Muscle layer of colon (tissue), 2 donors: ENCODE data around the gene HRAS.

Experiments used
- H3K27ac ChIP-seq: one replicate; pipeline ENCODE4 v1.7.0; 2013; ENCODE audit warnings: low read depth, mild to moderate bottlenecking, low read length, moderate library complexity
- H3K27me3 ChIP-seq, 2 donors: one replicate each; pipeline ENCODE4 v1.7.0; 2013; ENCODE audit warnings: low read length in 2 of 2, mild to moderate bottlenecking in 2 of 2; ENCODE audit not compliant: insufficient read depth in 2 of 2, control insufficient read depth in 1 of 2
- H3K36me3 ChIP-seq: one replicate; pipeline ENCODE4 v1.7.0; 2013; ENCODE audit warnings: mild to moderate bottlenecking, low read length; ENCODE audit not compliant: insufficient read depth
- H3K4me1 ChIP-seq: one replicate; pipeline ENCODE4 v1.7.0; 2013; ENCODE audit warnings: mild to moderate bottlenecking, low read length; ENCODE audit not compliant: insufficient read depth
- H3K4me3 ChIP-seq, 2 donors: one replicate each; pipeline ENCODE4 v1.7.0; 2013; ENCODE audit warnings: low read length in 2 of 2, low read depth in 1 of 2, mild to moderate bottlenecking in 1 of 2, moderate library complexity in 1 of 2
- H3K9ac ChIP-seq: one replicate; pipeline ENCODE4 v1.7.0; 2013; ENCODE audit warnings: low read length
- H3K9me3 ChIP-seq: one replicate; pipeline ENCODE4 v1.7.0; 2013; ENCODE audit warnings: mild to moderate bottlenecking, low read length
- donor health status: abdominal sarcoma.
- donor health status: Adenocarcinoma of cecum.

The HRAS gene

DNA sequence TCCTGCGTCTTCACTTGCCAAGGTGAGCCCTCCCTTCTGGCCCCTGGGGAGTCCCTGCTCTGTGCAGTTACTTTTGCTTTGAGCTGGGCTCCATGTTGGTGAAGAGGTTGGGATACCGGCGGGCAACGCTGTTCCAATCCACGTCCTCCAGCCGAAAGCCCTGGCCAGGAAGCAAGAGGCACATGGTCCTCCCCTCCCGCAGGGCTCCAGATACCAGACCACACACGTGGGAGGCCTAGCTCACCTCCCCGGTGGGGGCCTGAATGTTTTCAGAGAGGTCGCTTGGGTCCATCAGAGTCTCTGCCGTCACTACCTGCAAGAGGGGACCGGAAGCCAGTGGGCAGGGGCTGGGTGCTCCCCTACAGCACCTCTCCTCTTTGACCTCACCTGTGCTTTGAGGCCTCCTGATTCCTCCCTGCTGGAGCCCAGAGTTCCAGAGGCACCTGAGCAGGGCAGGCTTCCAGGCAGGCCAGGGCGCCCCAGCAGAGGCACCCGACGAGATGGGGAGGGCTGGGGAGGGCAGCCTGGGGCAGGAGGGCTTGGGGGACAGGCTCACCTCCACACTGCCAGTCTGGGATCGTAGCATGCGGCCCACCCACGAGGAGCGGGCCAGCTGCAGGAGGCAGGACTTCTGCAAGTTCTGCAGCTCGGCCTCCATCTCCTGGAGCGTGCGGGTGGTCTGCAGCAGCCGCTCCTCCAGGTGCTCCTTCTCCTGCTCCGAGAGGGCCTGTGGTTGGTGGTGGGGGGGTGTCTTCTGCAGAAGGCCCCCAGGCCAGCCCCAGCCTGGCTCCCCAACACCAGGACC lies 22.2 kb upstream of the HRAS start:
- Histone ChIP-seq H3K27me3 (peaks cover 23 to 65% of the 10 kb centered on the region in 2 donors), H3K36me3 (no peaks in the 10 kb centered on the region), H3K9me3 (no peaks in the 10 kb centered on the region), H3K27ac (no peak overlapping the region), H3K4me3 (no peak overlapping the region), H3K4me1 (peaks cover 4% of the 10 kb centered on the region), H3K9ac (no peak overlapping the region)

- Histone ChIP-seq H3K9me3 (no peaks in the 10 kb centered on the region), H3K36me3 (no peaks in the 10 kb centered on the region), H3K27ac (no peak overlapping the region), H3K9ac (no peak overlapping the region), H3K4me1 (peaks cover 4% of the 10 kb centered on the region), H3K4me3 (no peak overlapping the region), H3K27me3 (peaks cover 27 to 73% of the 10 kb centered on the region in 2 donors)
Measured at GRCh38 chr11:556662-557256, 21.4 kb upstream of the HRAS start.

- Histone ChIP-seq H3K4me1 (peaks cover 4% of the 10 kb centered on the region), H3K4me3 (no peak overlapping the region), H3K36me3 (no peaks in the 10 kb centered on the region), H3K9me3 (no peaks in the 10 kb centered on the region), H3K27ac (no peak overlapping the region), H3K9ac (no peak overlapping the region), H3K27me3 (peaks cover 27 to 74% of the 10 kb centered on the region in 2 donors)
Measured at GRCh38 chr11:555780-556661, 20.6 kb upstream of the HRAS start.

- Histone ChIP-seq H3K9ac (no peak overlapping the region), H3K36me3 (no peaks in the 10 kb centered on the region), H3K9me3 (no peaks in the 10 kb centered on the region), H3K27me3 (peaks cover 27 to 79% of the 10 kb centered on the region in 2 donors), H3K4me3 (no peak overlapping the region), H3K27ac (no peak overlapping the region), H3K4me1 (peaks cover 4% of the 10 kb centered on the region)
Measured at GRCh38 chr11:555227-555779, 19.9 kb upstream of the HRAS start.

DNA sequence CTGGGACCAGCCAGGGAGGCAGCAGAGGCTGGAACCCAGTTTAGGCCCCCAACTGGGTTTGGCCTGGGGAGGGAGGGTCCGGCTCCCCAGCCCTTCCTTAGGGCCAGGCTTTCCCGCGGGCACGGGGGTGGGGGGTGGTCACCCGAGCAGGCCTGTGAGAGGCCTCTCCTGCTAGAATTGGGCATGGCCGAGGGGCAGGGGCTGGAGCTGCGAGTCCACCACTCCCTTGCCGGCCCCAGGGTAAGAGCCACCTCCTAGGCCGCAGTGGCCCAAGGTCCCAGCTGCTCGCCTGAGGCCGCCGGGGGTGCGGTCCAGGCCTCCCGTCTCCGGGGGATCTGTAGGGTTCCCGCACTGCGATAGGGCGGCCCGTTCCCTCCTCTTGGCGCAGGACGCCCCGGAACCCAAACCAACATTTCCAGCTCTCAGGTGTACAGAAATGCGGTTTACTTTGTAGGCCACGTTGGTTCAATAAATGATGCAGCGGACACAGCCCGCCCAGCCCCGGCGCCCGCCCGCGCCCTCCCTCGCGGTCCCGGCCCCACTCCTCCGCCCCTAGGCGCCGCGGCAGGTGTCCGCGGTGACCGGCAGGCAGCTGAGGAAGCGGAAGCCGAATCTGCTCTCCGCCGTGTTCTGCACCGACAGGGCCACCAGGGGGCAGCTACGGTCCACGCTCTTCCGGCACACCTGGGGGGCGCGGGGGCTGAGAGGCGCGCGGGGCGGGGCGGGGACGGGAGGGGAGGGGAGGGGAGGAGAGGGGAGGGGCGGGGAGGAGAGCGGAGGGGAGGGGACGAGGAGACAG lies 19.3 kb upstream of the HRAS start:
- Histone ChIP-seq H3K4me3 (no peak overlapping the region), H3K27ac (no peak overlapping the region), H3K9me3 (no peaks in the 10 kb centered on the region), H3K9ac (no peak overlapping the region), H3K4me1 (no peaks in the 10 kb centered on the region), H3K36me3 (no peaks in the 10 kb centered on the region), H3K27me3 (peaks cover 27 to 79% of the 10 kb centered on the region in 2 donors)

- H3K4me3 ChIP-seq, result no peak overlapping the region
- H3K27ac ChIP-seq, result no peak overlapping the region
- no peaks in the 10 kb centered on the region for H3K4me1 ChIP-seq
- H3K9ac ChIP-seq, result no peak overlapping the region
- no peaks in the 10 kb centered on the region for H3K36me3 ChIP-seq
- H3K27me3 ChIP-seq, result peaks cover 27 to 73% of the 10 kb centered on the region in 2 donors
- no peaks in the 10 kb centered on the region for H3K9me3 ChIP-seq
Measured at GRCh38 chr11:553988-554340, 18.6 kb upstream of the HRAS start.

DNA sequence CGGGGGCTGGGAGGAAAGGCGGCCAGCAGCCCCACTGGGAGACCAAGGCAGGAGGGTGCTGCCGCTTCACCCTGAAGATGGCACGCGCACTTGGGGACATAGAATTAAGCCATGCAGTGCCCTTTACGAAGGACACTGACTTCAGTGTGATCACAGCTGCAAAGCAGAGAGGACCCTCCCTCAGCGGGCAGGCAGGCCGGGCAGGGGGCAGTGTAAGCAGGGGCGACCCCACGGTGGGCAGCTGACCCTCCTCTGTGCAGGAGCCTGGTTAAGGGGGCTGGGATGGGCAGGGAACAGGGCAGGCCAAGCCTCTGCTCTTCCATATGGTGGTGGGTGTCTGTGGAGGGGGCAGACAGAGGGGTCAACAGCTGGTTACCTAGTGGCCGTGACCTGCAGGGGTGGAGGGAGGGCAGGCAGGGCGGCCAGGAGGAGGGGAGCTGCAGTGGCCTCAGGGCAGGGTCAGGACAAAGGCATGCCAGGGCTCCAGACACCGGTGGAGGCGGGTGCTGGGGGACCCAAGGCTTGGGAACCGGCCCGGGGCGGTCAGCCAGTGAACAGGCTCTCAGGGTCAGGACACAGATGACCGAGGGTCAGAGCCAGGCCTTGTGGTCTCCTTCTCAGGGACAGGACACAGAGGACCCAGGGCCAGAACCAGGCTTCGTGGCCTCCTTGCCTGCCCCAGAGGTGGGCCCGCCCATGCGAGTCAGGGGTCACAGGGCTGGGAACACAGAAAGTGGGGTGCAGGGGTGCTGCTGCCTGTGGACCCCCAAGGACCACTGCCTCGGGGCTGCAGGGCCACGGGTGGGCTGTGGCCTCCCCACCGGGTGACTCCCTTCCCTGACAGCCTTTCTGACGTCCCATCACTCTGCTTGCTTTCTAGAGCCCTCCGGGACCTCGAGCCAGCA lies 18.0 kb upstream of the HRAS start:
- Histone ChIP-seq H3K4me1 (no peaks in the 10 kb centered on the region), H3K27me3 (peaks cover 27 to 71% of the 10 kb centered on the region in 2 donors), H3K36me3 (no peaks in the 10 kb centered on the region), H3K27ac (no peak overlapping the region), H3K4me3 (no peak overlapping the region), H3K9me3 (no peaks in the 10 kb centered on the region), H3K9ac (no peak overlapping the region)

DNA sequence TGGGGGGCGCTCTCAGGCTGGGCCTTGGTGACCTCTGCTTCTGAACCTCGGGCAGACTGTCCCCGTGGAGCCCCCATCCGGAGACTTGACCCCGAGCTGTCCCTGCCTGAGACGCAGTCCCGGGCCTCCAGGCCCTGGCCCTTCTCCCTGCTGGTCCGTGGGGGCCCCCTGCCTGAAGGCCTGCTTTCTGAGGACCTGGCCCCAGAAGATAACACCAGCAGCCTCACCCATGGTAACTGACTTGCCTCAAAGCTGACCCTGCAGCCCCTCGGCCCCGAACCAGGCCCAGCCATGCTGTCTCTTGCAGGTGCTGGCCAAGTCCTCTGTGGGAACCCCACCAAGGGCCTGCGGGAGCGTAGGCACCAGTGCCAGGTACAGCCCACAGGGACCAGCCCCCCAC lies 16.2 kb upstream of the HRAS start:
- H3K27me3 ChIP-seq, result peaks cover 21 to 54% of the 10 kb centered on the region in 2 donors
- no peaks in the 10 kb centered on the region for H3K4me1 ChIP-seq

DNA sequence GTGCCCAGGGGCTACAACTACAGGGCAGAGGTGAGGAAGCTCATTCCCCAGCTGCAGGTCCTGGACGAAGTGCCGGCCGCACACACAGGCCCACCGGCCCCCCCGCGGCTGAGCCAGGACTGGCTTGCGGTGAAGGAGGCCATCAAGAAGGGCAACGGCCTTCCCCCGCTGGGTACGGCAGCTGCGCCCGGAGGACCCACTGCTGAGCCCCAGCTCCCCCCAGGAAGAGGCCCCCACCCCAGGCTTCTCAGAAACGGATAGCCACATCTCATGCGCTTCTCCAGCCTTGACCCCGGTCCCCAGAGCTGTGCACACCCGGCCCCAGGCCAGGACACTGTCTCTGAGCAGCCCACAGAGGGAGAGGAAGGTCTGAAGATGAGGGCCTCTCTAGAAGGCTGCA lies 15.8 kb upstream of the HRAS start:
- Histone ChIP-seq H3K9ac (no peak overlapping the region), H3K36me3 (no peaks in the 10 kb centered on the region), H3K9me3 (no peaks in the 10 kb centered on the region), H3K4me1 (no peaks in the 10 kb centered on the region), H3K27ac (no peak overlapping the region), H3K27me3 (peaks cover 21 to 50% of the 10 kb centered on the region in 2 donors), H3K4me3 (no peak overlapping the region)

More for the DNA sequence above, 16.2 kb upstream of the HRAS start:
- no peak overlapping the region for H3K4me3 ChIP-seq
- no peak overlapping the region for H3K27ac ChIP-seq
- no peak overlapping the region for H3K9ac ChIP-seq
- H3K36me3 ChIP-seq, result no peaks in the 10 kb centered on the region
- no peaks in the 10 kb centered on the region for H3K9me3 ChIP-seq

DNA sequence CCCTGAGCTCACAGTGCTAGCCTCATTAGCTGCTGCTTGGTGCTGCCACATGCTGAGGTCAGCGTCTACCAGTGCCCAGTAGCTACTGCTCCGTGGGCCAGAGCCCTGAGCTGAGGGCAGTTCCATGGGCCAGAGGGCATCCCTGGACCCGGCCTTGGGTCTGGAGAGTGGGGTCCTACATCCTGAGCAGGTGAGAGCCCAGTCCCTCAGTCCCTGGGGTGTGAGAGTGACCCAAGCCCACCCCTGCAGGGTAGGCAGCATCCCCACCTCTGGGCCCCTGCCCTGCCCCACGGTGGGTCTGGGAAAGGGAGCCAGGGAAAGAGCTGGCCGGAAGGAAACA lies 15.3 kb upstream of the HRAS start:
- Histone ChIP-seq H3K9ac (no peak overlapping the region), H3K27me3 (peaks cover 21 to 48% of the 10 kb centered on the region in 2 donors), H3K4me3 (no peak overlapping the region), H3K36me3 (no peaks in the 10 kb centered on the region), H3K9me3 (no peaks in the 10 kb centered on the region), H3K27ac (no peak overlapping the region), H3K4me1 (no peaks in the 10 kb centered on the region)
